Testis (tissue), 3 donors: ENCODE data around the gene RRP36. TPM values are rescaled to one million over a fixed set of nuclear protein-coding genes. Genes with fewer than 3 reads are reported as not detected.

Source experiments
- DNase-seq: peaks from one replicate; pipeline ENCODE4 v3.0.0-alpha.2; 2019
- H3K27ac ChIP-seq, 2 donors: fragments of 200-600 bp; sonication (generic); one replicate each; pipeline ENCODE4 v1.5.1; 2019
- H3K27me3 ChIP-seq: fragments of 200-600 bp; sonication (generic); one replicate; pipeline ENCODE4 v1.5.1; 2019
- H3K36me3 ChIP-seq: fragments of 200-600 bp; sonication (generic); one replicate; pipeline ENCODE4 v1.5.1; 2017; ENCODE audit warnings: low read depth; ENCODE audit errors: missing control alignments
- H3K4me1 ChIP-seq: fragments of 200-600 bp; sonication (generic); one replicate; pipeline ENCODE4 v1.5.1; 2019
- H3K4me3 ChIP-seq, 2 donors: fragments of 200-600 bp; sonication (generic); one replicate each; pipeline ENCODE4 v1.5.1; 2017 to 2019
- H3K9me3 ChIP-seq: fragments of 200-600 bp; sonication (generic); one replicate; pipeline ENCODE4 v1.5.1; 2017
- CTCF ChIP-seq, 3 experiments: fragments of 450-650 bp in 2 of 3; fragments of 200-600 bp in 1 of 3; sonication (generic) in 1 of 3; IDR thresholded peaks; one replicate each; pipeline ENCODE4 v1.5.1; 2016 to 2019; ENCODE audit warnings: antibody characterized with exemption in 3 of 3, mild to moderate bottlenecking in 2 of 3, moderate library complexity in 1 of 3
- POLR2A ChIP-seq: fragments of 450-650 bp; IDR thresholded peaks from one replicate; pipeline ENCODE4 v1.6.1; 2017; ENCODE audit warnings: antibody characterized with exemption, mild to moderate bottlenecking, moderate library complexity
- WGBS, 2 donors: methylation state at CpG; one replicate each; pipeline ENCODE4 v1.1.5; 2018; 5-methylcytosine and 5-hydroxymethylcytosine counted together
- intact Hi-C: fragments of 100-400 bp; cut with DNase I; formaldehyde crosslinking; loops from one replicate; pipeline ENCODE4 v1.15.1; 2023; ENCODE audit warnings: low total_unique reads
- polyA plus RNA-seq: library from polyadenylated mRNA; stranded (reverse); fragments of 350-450 nt; fragmentation: Illumina TruSeq; extraction: RNeasy Lipid Tissue Mini Kit (QIAGEN cat#74804); gene quantifications from one replicate; pipeline ENCODE4 v1.2.3, GENCODE V29; 2014; ENCODE audit warnings: low read depth, low replicate concordance; ENCODE audit not compliant: insufficient read depth
- total RNA-seq, 2 donors: library from RNA; depleted of rRNA; stranded (reverse); fragments of >200 nt; gene quantifications; one replicate each; pipeline ENCODE4 v1.2.3, GENCODE V29; 2016

RRP36 gene
- total and polyA plus RNA-seq, 3 donors from 2014 or later, result 34.2 to 49.5 (median 39.9) TPM

DNA sequence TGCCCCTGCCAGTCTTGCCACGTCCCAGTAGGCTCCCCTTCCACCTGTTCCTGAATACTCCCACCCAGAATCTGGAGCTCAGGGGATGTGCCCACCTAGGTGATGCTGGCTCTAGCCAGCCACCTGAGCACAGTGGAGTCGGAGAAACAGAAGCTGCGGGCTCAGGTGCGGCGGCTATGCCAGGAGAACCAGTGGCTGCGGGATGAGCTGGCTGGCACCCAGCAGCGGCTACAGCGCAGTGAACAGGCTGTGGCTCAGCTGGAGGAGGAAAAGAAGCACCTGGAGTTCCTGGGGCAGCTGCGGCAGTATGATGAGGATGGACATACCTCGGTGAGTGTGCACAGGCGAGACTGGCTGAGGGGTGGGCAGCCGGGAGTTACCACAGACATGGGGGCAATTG, 41.4 kb downstream of the RRP36 start:
- H3K36me3 ChIP-seq, result no peaks in the 10 kb centered on the region
- 91 to 95% methylated on average over 11 to 12 of the region's 12 CpGs for WGBS, 2 donors
- no peaks in the 10 kb centered on the region for H3K9me3 ChIP-seq
- DNase-seq, result no peak
- intact Hi-C loops, result no loop called here
- peaks cover 20% of the 10 kb centered on the region for H3K4me1 ChIP-seq
- no peak overlapping the region for H3K4me3 ChIP-seq
- no peak for TF ChIP-seq CTCF (IDR thresholded peaks at IDR 0.05)
- no peak for TF ChIP-seq POLR2A
- no peaks in the 10 kb centered on the region for H3K27me3 ChIP-seq
- H3K27ac ChIP-seq, result no peak overlapping the region

DNA sequence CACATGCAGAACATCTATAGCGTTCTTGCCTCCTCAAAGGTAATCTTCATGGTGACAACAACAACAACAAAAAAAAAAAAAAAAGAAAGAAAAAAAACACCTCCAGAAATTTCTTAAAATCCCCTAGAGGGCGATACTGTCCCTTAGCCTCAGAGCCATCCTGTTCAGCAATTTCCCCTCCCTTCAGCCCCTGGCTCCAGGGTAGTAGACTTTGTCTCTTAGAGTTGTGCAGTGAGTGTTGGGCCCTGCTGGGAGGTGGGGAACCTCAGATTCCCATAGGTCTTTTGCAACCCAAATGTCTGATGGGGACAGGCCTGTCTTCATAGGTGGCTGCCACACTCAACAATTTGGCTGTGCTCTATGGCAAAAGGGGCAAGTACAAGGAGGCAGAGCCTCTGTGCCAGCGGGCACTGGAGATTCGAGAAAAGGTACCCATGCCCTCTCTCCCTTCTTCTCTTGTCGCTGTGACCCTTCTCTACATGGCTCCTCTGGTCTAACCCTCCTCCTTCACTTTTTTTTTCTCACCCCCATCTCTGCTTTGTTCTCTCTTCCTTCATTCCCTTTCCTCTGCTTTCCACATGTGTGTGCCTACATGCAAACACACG, 48.7 kb downstream of the RRP36 start:
- TF ChIP-seq CTCF (IDR thresholded peaks at IDR 0.05) (peak in 2 of 3 experiments; percentile 8 to 55), POLR2A (no peak)
- Histone ChIP-seq H3K27me3 (no peaks in the 10 kb centered on the region), H3K27ac (no peak overlapping the region), H3K4me1 (peaks cover 5% of the 10 kb centered on the region), H3K4me3 (no peak overlapping the region), H3K36me3 (no peaks in the 10 kb centered on the region), H3K9me3 (no peaks in the 10 kb centered on the region)
- WGBS, 2 donors, result 57 to 63% methylated on average over 6 of the region's 6 CpGs
- intact Hi-C loops, result loop anchor here (10.0 kb wide), 1 partner anchor 65 kb away; no protein-coding TSS in a partner anchor
- DNase-seq, result no peak

DNA sequence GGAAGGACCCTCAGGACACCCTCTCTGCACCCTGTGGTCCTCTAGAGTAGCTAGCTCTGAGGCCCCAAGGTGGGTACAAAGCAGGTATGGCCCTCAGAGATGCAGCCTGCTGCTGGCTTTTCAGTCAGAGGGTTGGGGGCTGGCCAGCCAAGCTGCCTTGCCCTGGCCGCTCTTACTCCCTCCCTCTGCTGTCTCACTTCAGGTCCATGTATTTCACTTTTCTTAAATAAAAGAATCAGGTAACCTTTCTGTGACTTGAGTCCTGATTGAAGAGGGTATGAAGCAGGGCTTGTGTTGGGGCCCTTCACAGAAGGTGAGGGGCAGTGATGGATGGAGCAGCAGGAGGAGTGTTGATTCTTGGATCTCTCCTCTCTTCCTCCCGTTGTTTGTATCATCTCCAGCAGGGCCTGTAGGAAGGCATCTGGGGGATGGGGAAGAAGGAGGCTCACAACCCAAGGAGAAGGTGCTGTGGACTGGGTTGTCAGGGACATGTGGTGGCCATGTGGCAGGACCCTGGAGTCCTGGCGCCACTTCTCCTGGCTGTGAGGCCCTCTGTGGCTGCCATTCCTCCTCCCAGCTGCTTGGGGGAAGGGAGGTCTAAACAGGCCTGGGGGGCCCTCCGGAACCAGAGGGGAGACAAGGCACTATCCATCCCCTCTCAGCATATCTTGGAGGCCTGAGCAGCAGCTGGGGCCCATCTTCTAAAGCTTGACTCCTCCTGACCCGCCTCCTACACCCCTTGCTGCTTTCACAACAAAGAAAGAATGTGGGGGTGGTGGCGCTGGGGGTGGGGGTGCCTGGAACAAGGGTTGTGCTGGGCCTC, 53.6 kb downstream of the RRP36 start:
- 34 to 64% methylated on average over 2 to 6 of the region's 6 CpGs for WGBS, 2 donors
- no peak for DNase-seq
- peak overlapping the region in 1 of 2 donors; percentile 44 for H3K27ac ChIP-seq
- no peaks in the 10 kb centered on the region for H3K36me3 ChIP-seq
- no peaks in the 10 kb centered on the region for H3K9me3 ChIP-seq
- intact Hi-C loops, result loop anchor here (10.0 kb wide), 1 partner anchor 60 kb away; no protein-coding TSS in a partner anchor
- no peak overlapping the region for H3K4me3 ChIP-seq
- no peaks in the 10 kb centered on the region for H3K27me3 ChIP-seq
- H3K4me1 ChIP-seq, result peaks cover 16% of the 10 kb centered on the region
- TF ChIP-seq POLR2A, result no peak
- TF ChIP-seq CTCF (IDR thresholded peaks at IDR 0.05), result no peak

DNA sequence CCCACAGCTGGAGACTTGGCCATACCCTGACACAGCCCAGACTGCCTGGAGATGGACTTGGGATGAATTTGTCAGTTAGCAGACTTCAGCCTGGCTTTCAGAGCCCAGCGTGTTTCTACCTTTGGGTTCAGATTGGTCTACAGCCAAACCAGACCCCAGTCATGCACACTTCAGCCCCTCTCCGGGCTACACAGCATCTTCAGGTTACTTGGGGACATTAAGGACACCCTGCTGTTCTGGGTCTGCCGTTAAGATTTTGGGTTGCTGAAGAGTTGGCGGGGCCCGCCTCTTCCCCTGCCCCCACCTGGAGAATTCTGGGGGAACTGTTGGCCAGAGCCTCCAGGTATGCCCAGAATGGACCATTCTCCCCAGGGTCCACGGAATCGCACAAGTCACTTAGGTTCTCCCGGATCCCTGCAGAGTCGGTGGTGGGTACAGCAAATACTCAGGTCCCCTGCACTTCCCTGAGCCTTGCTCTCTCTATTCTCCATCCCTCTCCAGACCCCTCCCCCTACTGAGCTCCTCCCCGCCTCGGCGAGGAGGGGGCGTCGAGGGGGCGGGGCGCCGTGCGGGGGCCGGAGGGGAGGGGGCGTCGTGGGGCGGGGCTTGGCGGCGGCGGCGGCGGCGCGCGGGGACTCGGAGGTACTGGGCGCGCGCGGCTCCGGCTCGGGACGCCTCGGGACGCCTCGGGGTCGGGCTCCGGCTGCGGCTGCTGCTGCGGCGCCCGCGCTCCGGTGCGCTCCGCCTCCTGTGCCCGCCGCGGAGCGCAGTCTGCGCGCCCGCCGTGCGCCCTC, 54.4 kb downstream of the RRP36 start, which contains the start of gene PTK7:
Gene PTK7, plus strand, starts transcription at position 645 of the 794 bp plus-strand sequence. CDS start 175 bp downstream, outside the sequence.
- Histone ChIP-seq H3K9me3 (no peaks in the 10 kb centered on the region), H3K27me3 (no peaks in the 10 kb centered on the region), H3K4me1 (peaks cover 16% of the 10 kb centered on the region), H3K36me3 (no peaks in the 10 kb centered on the region), H3K27ac (peak within 1 kb of the TSS; percentile 50 to 59), H3K4me3 (peak within 1 kb of the TSS; percentile 58 to 82)
- intact Hi-C loops, result loop anchor here (10.0 kb wide), 1 partner anchor 59 kb away; no protein-coding TSS in a partner anchor
- 0 to 2% methylated on average over 3 to 11 of the region's 60 CpGs for WGBS, 2 donors
- peak; percentile 71 for DNase-seq
- no peak for TF ChIP-seq POLR2A
- no peak for TF ChIP-seq CTCF (IDR thresholded peaks at IDR 0.05)
